Measurements from ENCODE around the gene ASTE1. TPM values are rescaled to one million over a fixed set of nuclear protein-coding genes. Genes with fewer than 3 reads are reported as not detected.

Gene ASTE1
- total RNA-seq, 1 experiment from 2014 or later = 9.7 TPM

- no peaks in the 10 kb centered on the region for H3K79me2 ChIP-seq (ENCODE audit: insufficient read depth, low read length)
- no peaks in the 10 kb centered on the region for H3K9me3 ChIP-seq (ENCODE audit: control insufficient read depth, low read depth, low read length)
- no peak overlapping the region for H3K27ac ChIP-seq (ENCODE audit: insufficient read length, low read depth, low read length)
- H3K23ac ChIP-seq (ENCODE audit: insufficient read length, low read depth, low read length) = no peak overlapping the region
- H2BK20ac ChIP-seq (ENCODE audit: low read depth, low read length, poor library complexity, severe bottlenecking) = no peak overlapping the region
- Mint-ChIP-seq H3K36me3 (ENCODE audit: insufficient read depth in 1 of 3, low read depth in 3 of 3) (no peaks in the 10 kb centered on the region), H3K27me3 (ENCODE audit: low read depth) (no peaks in the 10 kb centered on the region), H3K9me3 (no peaks in the 10 kb centered on the region), H3K4me1 (peaks cover 8 to 14% of the 10 kb centered on the region in 2 experiments), H3K4me3 (no peak overlapping the region), H3K27ac (no peak overlapping the region)
- no peak overlapping the region for H3K18ac ChIP-seq (ENCODE audit: insufficient read length, low read depth, low read length)
- H3K56ac ChIP-seq (ENCODE audit: insufficient read length, low read depth, low read length) = no peak overlapping the region
- H3K23me2 ChIP-seq (ENCODE audit: insufficient read length, low read depth, low read length, poor library complexity, severe bottlenecking) = no peaks in the 10 kb centered on the region
- WGBS (ENCODE audit: extremely low coverage, insufficient read length, low lambda C conversion rate) = no CpG with 5 or more reads among the region's 2 CpGs
- no peak overlapping the region for H2BK12ac ChIP-seq (ENCODE audit: insufficient read length, low read depth, low read length)
- no peak for DNase-seq
- H3K4me2 ChIP-seq (ENCODE audit: insufficient read depth, insufficient read length, low read length) = no peak overlapping the region
- no peak overlapping the region for H2AK5ac ChIP-seq (ENCODE audit: insufficient read length, low read length)
- no peak overlapping the region for H2BK120ac ChIP-seq (ENCODE audit: low read depth, low read length, poor library complexity, severe bottlenecking)
- no peak overlapping the region for H3K4ac ChIP-seq (ENCODE audit: low read depth, low read length)
- no peak overlapping the region for H3T11ph ChIP-seq (ENCODE audit: low read length)
- no peak overlapping the region for H3K14ac ChIP-seq (ENCODE audit: insufficient read depth, low read length)
- H4K8ac ChIP-seq (replicated peaks; ENCODE audit: insufficient read length, low read depth, low read length) = no peak overlapping the region
- H2BK15ac ChIP-seq (ENCODE audit: low read depth, low read length) = no peak overlapping the region
- peaks cover 2% of the 10 kb centered on the region; the same call in 1 of the 2 replicates for H3K4me1 ChIP-seq (ENCODE audit: insufficient read depth, low read length)
- TF ChIP-seq CTCF (conservative IDR thresholded peaks at IDR 0.05) = no peak
- H2AFZ ChIP-seq (ENCODE audit: low read length) = no peak overlapping the region
- no peak overlapping the region for H3K9ac ChIP-seq (ENCODE audit: extremely low read depth, insufficient read length, low read length)
- no peak overlapping the region for H2BK5ac ChIP-seq (ENCODE audit: insufficient read length, low read length)
- no peaks in the 10 kb centered on the region for H4K20me1 ChIP-seq (ENCODE audit: control insufficient read depth, insufficient read depth, insufficient read length)
- no peaks in the 10 kb centered on the region for H3K79me1 ChIP-seq (ENCODE audit: insufficient read depth, low read depth, low read length, poor library complexity, severe bottlenecking)
- no peak overlapping the region for H4K5ac ChIP-seq (ENCODE audit: insufficient read length, low read depth, low read length)
- H4K91ac ChIP-seq (ENCODE audit: insufficient read length, low read depth, low read length) = no peak overlapping the region
- H3K27me3 ChIP-seq (ENCODE audit: insufficient read depth, low read length) = no peaks in the 10 kb centered on the region
These were observed 45.5 kb upstream of the ASTE1 start for GRCh38 chr3:131072099-131072559.
